Colonic mucosa (tissue), 4 donors: ENCODE results near the gene TCEAL3. TPM values are rescaled to one million over a fixed set of nuclear protein-coding genes. Genes with fewer than 3 reads are reported as not detected.
A peak's percentile ranks its signal among the peaks of the same experiment; 100 is the strongest.

Experiments
- DNase-seq: peaks from one replicate; pipeline ENCODE4 v3.0.0-alpha.2; 2020
- H3K27ac ChIP-seq: fragments of 200-600 bp; one replicate; pipeline ENCODE4 v1.8.0; 2021
- H3K27me3 ChIP-seq: fragments of 200-600 bp; one replicate; pipeline ENCODE4 v1.8.0; 2021
- H3K36me3 ChIP-seq: fragments of 200-600 bp; one replicate; pipeline ENCODE4 v1.8.0; 2021
- H3K4me1 ChIP-seq: fragments of 200-600 bp; one replicate; pipeline ENCODE4 v1.8.0; 2021; ENCODE audit warnings: mild to moderate bottlenecking
- H3K4me3 ChIP-seq: fragments of 200-600 bp; one replicate; pipeline ENCODE4 v1.8.0; 2021
- H3K9ac ChIP-seq, 2 donors: one replicate each; pipeline ENCODE4 v1.7.0; 2013; ENCODE audit warnings: control low read depth in 2 of 2, low read depth in 2 of 2, low read length in 2 of 2
- H3K9me3 ChIP-seq: fragments of 200-600 bp; one replicate; pipeline ENCODE4 v1.8.0; 2021
- intact Hi-C: fragments of 100-400 bp; cut with DNase I; formaldehyde crosslinking; loops from one replicate; pipeline ENCODE4 v1.14.1; 2022
- total RNA-seq, 2 donors: library from RNA; stranded (reverse); fragmentation: NEBNext Ultra II Directional in 1 of 2; extraction: Animal tissue kit (Norgen Biotek cat#: 25700) in 1 of 2; gene quantifications; one replicate each; pipeline ENCODE4 v1.2.1, GENCODE V29; 2021
- TF ChIP-seq, protein P1 (sequence below): fragments of 200-600 bp; IDR thresholded peaks from one replicate; pipeline ENCODE4 v1.8.0; 2022; ENCODE audit warnings: antibody characterized with exemption, mild to moderate bottlenecking
- donor health status: healthy.
- donor health status: DM: no; HTN: no; CAD: no.
- donor health status: DM: no; HTN: no; CAD: no.

TCEAL3 gene, protein sequence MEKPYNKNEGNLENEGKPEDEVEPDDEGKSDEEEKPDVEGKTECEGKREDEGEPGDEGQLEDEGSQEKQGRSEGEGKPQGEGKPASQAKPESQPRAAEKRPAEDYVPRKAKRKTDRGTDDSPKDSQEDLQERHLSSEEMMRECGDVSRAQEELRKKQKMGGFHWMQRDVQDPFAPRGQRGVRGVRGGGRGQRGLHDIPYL
- 1 to 10 TPM; 4.9 to 7.8 TPM for total RNA-seq

DNA sequence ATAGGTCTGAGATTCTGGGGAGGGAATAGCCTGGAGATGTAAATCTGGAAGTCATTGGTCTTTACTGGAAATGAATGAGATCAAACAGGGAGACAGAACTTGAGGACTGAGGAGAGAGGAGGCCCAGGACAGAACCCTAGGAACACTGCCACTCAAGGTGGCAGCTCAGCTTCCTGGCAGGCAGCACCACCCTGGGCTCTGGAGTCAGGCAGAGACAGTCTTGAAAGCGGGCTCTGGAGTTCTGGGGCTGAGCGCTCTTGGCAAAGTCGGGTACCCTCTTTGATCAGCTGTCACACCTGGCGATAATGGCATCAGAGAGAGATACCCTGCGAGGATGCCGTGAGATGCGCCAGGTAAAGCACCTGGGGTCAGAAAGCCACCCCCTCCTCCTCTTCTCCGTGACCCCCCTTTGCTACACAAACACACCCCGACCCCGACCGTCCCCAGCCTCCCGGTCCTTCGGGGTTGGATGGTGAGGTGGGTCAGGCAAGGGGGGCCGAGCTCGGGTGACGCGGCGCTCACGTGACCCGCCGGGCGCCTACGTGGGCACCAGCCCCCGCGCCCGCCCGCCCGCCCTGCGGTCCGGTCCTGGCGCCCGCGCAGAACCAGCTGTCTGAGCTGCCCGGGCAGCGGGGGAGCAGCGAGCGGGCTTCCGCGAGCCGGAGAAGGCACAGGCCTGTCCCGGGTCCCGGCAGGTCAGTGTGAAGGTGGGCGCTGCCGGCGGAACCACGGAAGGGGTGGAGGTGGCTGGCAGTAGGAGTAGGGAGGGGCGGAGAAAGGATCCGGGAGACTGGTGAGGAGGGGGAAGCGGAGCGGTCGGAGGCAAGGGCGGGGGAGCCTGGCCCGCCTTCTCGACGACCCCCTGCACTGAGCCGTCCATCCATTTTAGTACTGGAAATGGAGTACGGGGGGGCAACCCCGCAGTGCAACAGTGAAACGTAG lies at the start of gene TCEAL3:
Gene TCEAL3 (plus strand): TSS at position 600 of the 942 bp plus-strand sequence. CDS start 1,102 bp downstream, outside the sequence.
- Histone ChIP-seq H3K4me1 (no peaks in the 10 kb centered on the region), H3K36me3 (no peaks in the 10 kb centered on the region), H3K27me3 (no peaks in the 10 kb centered on the region), H3K9me3 (no peaks in the 10 kb centered on the region), H3K9ac (peak within 1 kb of the TSS; percentile 58 to 79), H3K4me3 (peak within 1 kb of the TSS; percentile 50), H3K27ac (peak within 1 kb of the TSS; percentile 40)
- TF ChIP-seq, protein P1, sequence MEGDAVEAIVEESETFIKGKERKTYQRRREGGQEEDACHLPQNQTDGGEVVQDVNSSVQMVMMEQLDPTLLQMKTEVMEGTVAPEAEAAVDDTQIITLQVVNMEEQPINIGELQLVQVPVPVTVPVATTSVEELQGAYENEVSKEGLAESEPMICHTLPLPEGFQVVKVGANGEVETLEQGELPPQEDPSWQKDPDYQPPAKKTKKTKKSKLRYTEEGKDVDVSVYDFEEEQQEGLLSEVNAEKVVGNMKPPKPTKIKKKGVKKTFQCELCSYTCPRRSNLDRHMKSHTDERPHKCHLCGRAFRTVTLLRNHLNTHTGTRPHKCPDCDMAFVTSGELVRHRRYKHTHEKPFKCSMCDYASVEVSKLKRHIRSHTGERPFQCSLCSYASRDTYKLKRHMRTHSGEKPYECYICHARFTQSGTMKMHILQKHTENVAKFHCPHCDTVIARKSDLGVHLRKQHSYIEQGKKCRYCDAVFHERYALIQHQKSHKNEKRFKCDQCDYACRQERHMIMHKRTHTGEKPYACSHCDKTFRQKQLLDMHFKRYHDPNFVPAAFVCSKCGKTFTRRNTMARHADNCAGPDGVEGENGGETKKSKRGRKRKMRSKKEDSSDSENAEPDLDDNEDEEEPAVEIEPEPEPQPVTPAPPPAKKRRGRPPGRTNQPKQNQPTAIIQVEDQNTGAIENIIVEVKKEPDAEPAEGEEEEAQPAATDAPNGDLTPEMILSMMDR, result no peak
- DNase-seq, result peak; percentile 28
- intact Hi-C loops, result no loop called here

DNA sequence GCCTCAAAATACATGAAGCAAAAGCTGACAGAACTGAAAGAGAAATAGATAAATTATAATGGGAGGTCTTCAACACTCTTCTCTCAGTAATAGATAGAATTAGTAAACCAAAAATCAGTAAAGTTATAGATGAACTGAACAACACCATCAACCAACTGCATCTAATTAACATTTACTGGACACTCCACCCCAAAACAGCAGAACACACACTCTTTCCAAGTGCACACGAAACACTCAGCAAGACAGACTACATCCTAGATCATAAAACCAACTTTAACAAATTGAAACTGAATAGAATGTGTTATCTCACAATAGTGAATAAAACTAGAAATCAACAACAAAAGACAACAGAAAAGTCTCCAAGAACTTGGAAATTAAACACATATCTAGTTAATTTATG lies 47.5 kb upstream of the TCEAL3 start:
- no peak overlapping the region for H3K9ac ChIP-seq
- no peak for DNase-seq
- H3K9me3 ChIP-seq, result no peaks in the 10 kb centered on the region
- H3K27me3 ChIP-seq, result no peaks in the 10 kb centered on the region
- no peaks in the 10 kb centered on the region for H3K4me1 ChIP-seq
- intact Hi-C loops, result no loop called here
- no peak overlapping the region for H3K27ac ChIP-seq
- no peaks in the 10 kb centered on the region for H3K36me3 ChIP-seq
- TF ChIP-seq, protein P1, result no peak
- H3K4me3 ChIP-seq, result no peak overlapping the region

DNA sequence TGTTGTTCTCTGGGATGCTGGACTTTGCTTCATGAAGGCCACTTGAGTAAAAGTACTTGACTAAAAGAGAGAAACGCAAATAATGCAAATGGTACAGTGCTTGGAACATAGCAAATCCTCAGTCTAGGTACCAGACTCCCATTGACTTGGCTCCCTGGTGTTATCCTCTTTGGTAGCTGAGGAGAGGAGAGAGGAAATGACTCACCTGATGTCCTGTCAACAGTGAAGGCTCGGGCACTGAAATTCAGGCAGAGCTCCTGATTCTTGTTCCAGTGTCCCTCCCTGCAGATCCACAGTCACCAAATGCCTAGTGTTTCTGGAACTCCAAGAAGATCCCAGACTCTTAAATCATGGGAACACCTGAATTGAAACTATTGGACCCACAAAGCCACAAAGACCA lies 45.0 kb upstream of the TCEAL3 start:
- no peaks in the 10 kb centered on the region for H3K27me3 ChIP-seq
- TF ChIP-seq, protein P1, result no peak
- no peak overlapping the region for H3K4me3 ChIP-seq
- no peak for DNase-seq
- no peaks in the 10 kb centered on the region for H3K9me3 ChIP-seq
- H3K36me3 ChIP-seq, result no peaks in the 10 kb centered on the region
- H3K27ac ChIP-seq, result no peak overlapping the region
- intact Hi-C loops, result no loop called here
- H3K4me1 ChIP-seq, result no peaks in the 10 kb centered on the region
- no peak overlapping the region for H3K9ac ChIP-seq

DNA sequence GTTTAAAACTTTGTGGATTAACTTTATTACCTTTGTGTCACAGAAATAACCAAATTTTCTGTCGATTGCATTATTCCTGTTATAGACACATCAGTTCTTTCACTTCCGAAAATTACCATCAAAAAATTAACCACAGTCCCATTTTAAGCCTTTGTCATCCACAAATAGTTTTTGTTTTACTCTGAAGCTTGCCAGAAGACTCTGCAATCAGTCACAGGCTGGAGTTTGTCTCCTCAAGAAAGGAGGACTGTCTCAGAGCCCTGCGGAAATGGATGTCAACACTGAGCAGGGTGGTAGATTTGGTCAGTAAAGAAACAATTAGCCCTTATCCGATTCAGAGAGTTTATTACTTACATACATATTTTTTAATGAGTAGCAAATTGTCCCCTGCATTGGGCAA lies 42.6 kb upstream of the TCEAL3 start:
- DNase-seq, result no peak
- no peaks in the 10 kb centered on the region for H3K27me3 ChIP-seq

DNA sequence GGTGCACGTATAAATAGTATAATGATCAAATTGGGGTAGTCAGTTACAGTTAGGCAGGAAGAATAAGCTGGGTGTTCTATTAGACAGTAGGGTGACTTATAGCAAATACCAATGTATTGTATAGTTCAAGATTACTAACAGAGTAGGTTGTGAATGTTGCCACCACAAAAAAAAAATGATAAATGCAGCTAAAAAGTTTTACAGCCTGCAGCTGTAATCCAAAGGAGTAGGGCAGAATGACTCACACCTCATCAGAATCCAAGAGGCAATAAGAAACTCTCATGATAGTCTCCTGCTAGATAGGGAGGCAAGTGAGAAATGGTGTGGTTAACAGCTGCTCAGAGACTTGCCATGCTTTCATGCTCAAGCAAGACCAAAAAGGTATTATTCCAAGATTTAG lies 42.0 kb upstream of the TCEAL3 start:
- no peaks in the 10 kb centered on the region for H3K4me1 ChIP-seq
- intact Hi-C loops, result no loop called here
- H3K27me3 ChIP-seq, result no peaks in the 10 kb centered on the region
- H3K9me3 ChIP-seq, result no peaks in the 10 kb centered on the region
- TF ChIP-seq, protein P1, result no peak
- no peak overlapping the region for H3K4me3 ChIP-seq
- no peak for DNase-seq
- no peak overlapping the region for H3K9ac ChIP-seq
- H3K36me3 ChIP-seq, result no peaks in the 10 kb centered on the region
- no peak overlapping the region for H3K27ac ChIP-seq

More for the DNA sequence above, 42.6 kb upstream of the TCEAL3 start:
- Histone ChIP-seq H3K9me3 (no peaks in the 10 kb centered on the region), H3K9ac (no peak overlapping the region), H3K27ac (no peak overlapping the region), H3K4me1 (no peaks in the 10 kb centered on the region), H3K4me3 (no peak overlapping the region), H3K36me3 (no peaks in the 10 kb centered on the region)
- TF ChIP-seq, protein P1, result no peak
- intact Hi-C loops, result no loop called here
